OCI-LY1 (cell line): ENCODE measurements around the gene LHFPL2.

Source experiments
- H2AFZ ChIP-seq: fragments of 200-600 bp; sonication (generic), shearing (Covaris generic); 2 replicates; pipeline ENCODE4 v1.6.0; 2014; ENCODE audit warnings: antibody characterized with exemption, mild to moderate bottlenecking, low read length
- H3F3A ChIP-seq: fragments of 200-600 bp; sonication (generic), shearing (Covaris generic); 2 replicates; pipeline ENCODE4 v1.6.0; 2014; ENCODE audit warnings: mild to moderate bottlenecking, antibody characterized with exemption, low read length, moderate library complexity; ENCODE audit not compliant: insufficient read depth
- H3K27ac ChIP-seq: fragments of 200-600 bp; sonication (generic); 2 replicates; pipeline ENCODE4 v1.5.1; 2014; ENCODE audit warnings: low read length, mixed run types, mild to moderate bottlenecking, low read depth; ENCODE audit not compliant: poor library complexity, severe bottlenecking
- H3K27me3 ChIP-seq: fragments of 200-600 bp; sonication (generic); 2 replicates; pipeline ENCODE4 v1.6.0; 2014; ENCODE audit warnings: antibody characterized with exemption, mild to moderate bottlenecking, low read length, moderate library complexity; ENCODE audit not compliant: insufficient read depth
- H3K36me3 ChIP-seq: fragments of 200-600 bp; sonication (generic); 2 replicates; pipeline ENCODE4 v1.6.1; 2014; ENCODE audit warnings: mild to moderate bottlenecking, antibody characterized with exemption, low read length, moderate library complexity, mixed read lengths; ENCODE audit not compliant: insufficient read depth
- H3K4me1 ChIP-seq: fragments of 200-600 bp; sonication (generic); 2 replicates; pipeline ENCODE4 v1.5.1; 2014; ENCODE audit warnings: mild to moderate bottlenecking, low read length, moderate library complexity; ENCODE audit not compliant: insufficient read depth, severe bottlenecking
- H3K4me2 ChIP-seq: fragments of 200-600 bp; sonication (generic), shearing (Covaris generic); 2 replicates; pipeline ENCODE4 v1.6.1; 2014; ENCODE audit warnings: low read length
- H3K4me3 ChIP-seq: fragments of 200-600 bp; sonication (generic); 2 replicates; pipeline ENCODE4 v1.5.1; 2014; ENCODE audit warnings: low read length, low read depth, mild to moderate bottlenecking, mixed read lengths; ENCODE audit not compliant: poor library complexity, severe bottlenecking
- H3K79me2 ChIP-seq: fragments of 200-600 bp; shearing (Covaris generic); 2 replicates; pipeline ENCODE4 v1.6.1; 2016; ENCODE audit warnings: mixed run types, low read length, mixed read lengths; ENCODE audit not compliant: insufficient read depth
- H3K9ac ChIP-seq: fragments of 200-600 bp; sonication (generic), shearing (Covaris generic); 2 replicates; pipeline ENCODE4 v1.6.1; 2014; ENCODE audit warnings: mild to moderate bottlenecking, low read length, mixed read lengths
- H3K9me2 ChIP-seq: fragments of 200-600 bp; sonication (generic), shearing (Covaris generic); 2 replicates; pipeline ENCODE4 v1.6.1; 2014; ENCODE audit warnings: low read depth, mild to moderate bottlenecking, low read length, mixed read lengths
- H3K9me3 ChIP-seq: fragments of 200-600 bp; shearing (Covaris generic); 2 replicates; pipeline ENCODE4 v1.6.1; 2014; ENCODE audit warnings: low read length, mixed read lengths
- H4K20me1 ChIP-seq: fragments of 200-600 bp; sonication (generic), shearing (Covaris generic); 2 replicates; pipeline ENCODE4 v1.6.0; 2016; ENCODE audit warnings: mild to moderate bottlenecking, low read length; ENCODE audit not compliant: insufficient read depth
- CTCF ChIP-seq: fragments of 200-600 bp; sonication (generic), shearing (Covaris generic); IDR thresholded peaks from 2 replicates; pipeline ENCODE4 v1.5.1; 2017; ENCODE audit warnings: mild to moderate bottlenecking, antibody characterized with exemption, low read length, moderate library complexity, mixed read lengths
- EZH2 ChIP-seq: fragments of 200-600 bp; sonication (generic), shearing (Covaris generic); IDR thresholded peaks from 2 replicates; pipeline ENCODE4 v1.8.0; 2017; ENCODE audit warnings: borderline replicate concordance, mixed run types, mild to moderate bottlenecking, antibody characterized with exemption, low read length, moderate library complexity, mixed read lengths

Gene LHFPL2

GRCh38 chr5:78640662-78641474, 7.7 kb downstream of the LHFPL2 start:
- no peaks in the 10 kb centered on the region for H3K9me3 ChIP-seq
- peak overlapping the region; percentile 4 for H3K27ac ChIP-seq
- no peaks in the 10 kb centered on the region for H3K27me3 ChIP-seq
- H3K4me1 ChIP-seq, result peaks cover 61% of the 10 kb centered on the region
- H3K4me2 ChIP-seq, result peak overlapping the region; percentile 19; the same call in 1 of the 2 replicates
- no peak overlapping the region for H3K4me3 ChIP-seq
- peaks cover 59% of the 10 kb centered on the region for H3K79me2 ChIP-seq
- H4K20me1 ChIP-seq, result no peaks in the 10 kb centered on the region
- no peak overlapping the region for H2AFZ ChIP-seq
- H3K9me2 ChIP-seq, result no peaks in the 10 kb centered on the region
- no peak for TF ChIP-seq EZH2
- TF ChIP-seq CTCF, result no peak
- H3K9ac ChIP-seq, result no peak overlapping the region
- H3F3A ChIP-seq, result no peaks in the 10 kb centered on the region
- H3K36me3 ChIP-seq, result peaks cover 30% of the 10 kb centered on the region; the same call in 1 of the 2 replicates

GRCh38 chr5:78639791-78640190, 8.8 kb downstream of the LHFPL2 start:
- H3K9ac ChIP-seq, result no peak overlapping the region
- TF ChIP-seq EZH2 (no peak), CTCF (no peak)
- H3K4me2 ChIP-seq, result no peak overlapping the region
- no peak overlapping the region for H3K4me3 ChIP-seq
- no peaks in the 10 kb centered on the region for H3K9me3 ChIP-seq
- no peak overlapping the region for H2AFZ ChIP-seq
- H3K9me2 ChIP-seq, result no peaks in the 10 kb centered on the region
- H3F3A ChIP-seq, result no peaks in the 10 kb centered on the region
- H3K36me3 ChIP-seq, result peaks cover 31% of the 10 kb centered on the region; the same call in 1 of the 2 replicates
- no peaks in the 10 kb centered on the region for H3K27me3 ChIP-seq
- H4K20me1 ChIP-seq, result no peaks in the 10 kb centered on the region
- H3K4me1 ChIP-seq, result peaks cover 56% of the 10 kb centered on the region
- H3K27ac ChIP-seq, result no peak overlapping the region
- H3K79me2 ChIP-seq, result peaks cover 61% of the 10 kb centered on the region

- H3K36me3 ChIP-seq, result peaks cover 29% of the 10 kb centered on the region; the same call in 1 of the 2 replicates
- no peaks in the 10 kb centered on the region for H3F3A ChIP-seq
- H3K9ac ChIP-seq, result no peak overlapping the region
- no peaks in the 10 kb centered on the region for H3K9me2 ChIP-seq
- no peak for TF ChIP-seq EZH2
- TF ChIP-seq CTCF, result no peak
- no peak overlapping the region for H3K27ac ChIP-seq
- H4K20me1 ChIP-seq, result no peaks in the 10 kb centered on the region
- no peaks in the 10 kb centered on the region for H3K9me3 ChIP-seq
- no peak overlapping the region for H3K4me3 ChIP-seq
- H3K4me1 ChIP-seq, result peaks cover 59% of the 10 kb centered on the region
- no peak overlapping the region for H2AFZ ChIP-seq
- H3K79me2 ChIP-seq, result peaks cover 66% of the 10 kb centered on the region
- no peaks in the 10 kb centered on the region for H3K27me3 ChIP-seq
- H3K4me2 ChIP-seq, result no peak overlapping the region
Observed at GRCh38 chr5:78638973-78639669, 9.5 kb downstream of the LHFPL2 start.
